ENCODE measurements around the gene ITPR3. TPM values are rescaled to one million over a fixed set of nuclear protein-coding genes. Genes with fewer than 3 reads are reported as not detected.

ITPR3 gene
- total RNA-seq, 1 donor from 2014 or later, result 17.7 TPM

GRCh38 chr6:33575211-33575610 is 45.9 kb upstream of the ITPR3 start:
- no peak overlapping the region for H3K27ac ChIP-seq (ENCODE audit: low read depth, low read length)
- peaks cover 12% of the 10 kb centered on the region for H3K4me1 ChIP-seq (ENCODE audit: insufficient read depth, low read length)
- no peak for FAIRE-seq
- H3K4me3 ChIP-seq (ENCODE audit: insufficient read depth, low read depth, low read length), result no peak overlapping the region
- H4K20me1 ChIP-seq (ENCODE audit: insufficient read depth, low read length), result peaks cover 31% of the 10 kb centered on the region
- no peaks in the 10 kb centered on the region for H3K27me3 Mint-ChIP-seq (ENCODE audit: low read depth, unreplicated experiment)
- H3K9me3 ChIP-seq (ENCODE audit: insufficient read depth, low read depth, low read length), result no peaks in the 10 kb centered on the region
- TF ChIP-seq EZH2 (IDR thresholded peaks at IDR 0.05; ENCODE audit: insufficient read depth, low read length), result no peak
- no peaks in the 10 kb centered on the region for H3K27me3 ChIP-seq (ENCODE audit: insufficient read depth, low read length)
- no peak overlapping the region for H3K27ac Mint-ChIP-seq (ENCODE audit: unreplicated experiment)
- H3K9me3 Mint-ChIP-seq (ENCODE audit: unreplicated experiment), result no peaks in the 10 kb centered on the region
- no peak overlapping the region for H3K4me2 ChIP-seq (ENCODE audit: low read length)
- H3K36me3 ChIP-seq (ENCODE audit: insufficient read depth, low read length), result peaks cover 22% of the 10 kb centered on the region
- H3K79me2 ChIP-seq (ENCODE audit: insufficient read depth, low read length), result peaks cover 36% of the 10 kb centered on the region
- peaks cover 20% of the 10 kb centered on the region for H3K36me3 Mint-ChIP-seq (ENCODE audit: low read depth, unreplicated experiment)
- H3K4me3 Mint-ChIP-seq (ENCODE audit: unreplicated experiment), result no peak overlapping the region
- peaks cover 17% of the 10 kb centered on the region for H3K4me1 Mint-ChIP-seq (ENCODE audit: low read depth, unreplicated experiment)
- no peak overlapping the region for H2AFZ ChIP-seq (ENCODE audit: low read depth, low read length)
- DNase-seq (ENCODE audit: low read depth), result no peak
- H3K9ac ChIP-seq (ENCODE audit: low read length), result no peak overlapping the region

- Histone ChIP-seq H3K4me2 (ENCODE audit: low read length) (no peak overlapping the region), H3K79me2 (ENCODE audit: insufficient read depth, low read length) (peaks cover 36% of the 10 kb centered on the region), H3K36me3 (ENCODE audit: insufficient read depth, low read length) (peaks cover 22% of the 10 kb centered on the region), H3K9me3 (ENCODE audit: insufficient read depth, low read depth, low read length) (no peaks in the 10 kb centered on the region), H3K27me3 (ENCODE audit: insufficient read depth, low read length) (no peaks in the 10 kb centered on the region), H3K4me1 (ENCODE audit: insufficient read depth, low read length) (peaks cover 10% of the 10 kb centered on the region), H3K4me3 (ENCODE audit: insufficient read depth, low read depth, low read length) (no peak overlapping the region), H3K27ac (ENCODE audit: low read depth, low read length) (no peak overlapping the region), H3K9ac (ENCODE audit: low read length) (no peak overlapping the region), H2AFZ (ENCODE audit: low read depth, low read length) (no peak overlapping the region), H4K20me1 (ENCODE audit: insufficient read depth, low read length) (peaks cover 31% of the 10 kb centered on the region)
- peaks cover 13% of the 10 kb centered on the region for H3K36me3 Mint-ChIP-seq (ENCODE audit: low read depth, unreplicated experiment)
- no peak overlapping the region for H3K4me3 Mint-ChIP-seq (ENCODE audit: unreplicated experiment)
- peak overlapping the region; percentile 66 for H3K27ac Mint-ChIP-seq (ENCODE audit: unreplicated experiment)
- DNase-seq (ENCODE audit: low read depth), result no peak
- TF ChIP-seq CTCF (IDR thresholded peaks at IDR 0.05; ENCODE audit: insufficient read depth, low read depth, low read length), result no peak
- TF ChIP-seq EZH2 (IDR thresholded peaks at IDR 0.05; ENCODE audit: insufficient read depth, low read length), result no peak
- FAIRE-seq, result no peak
- H3K27me3 Mint-ChIP-seq (ENCODE audit: low read depth, unreplicated experiment), result no peaks in the 10 kb centered on the region
- peaks cover 14% of the 10 kb centered on the region for H3K4me1 Mint-ChIP-seq (ENCODE audit: low read depth, unreplicated experiment)
- no peaks in the 10 kb centered on the region for H3K9me3 Mint-ChIP-seq (ENCODE audit: unreplicated experiment)
Observed at GRCh38 chr6:33576668-33577067, 44.5 kb upstream of the ITPR3 start.

- no peak overlapping the region for H3K4me3 ChIP-seq (ENCODE audit: insufficient read depth, low read depth, low read length)
- Mint-ChIP-seq H3K36me3 (ENCODE audit: low read depth, unreplicated experiment) (peaks cover 10% of the 10 kb centered on the region), H3K27ac (ENCODE audit: unreplicated experiment) (peak overlapping the region; percentile 66), H3K4me3 (ENCODE audit: unreplicated experiment) (no peak overlapping the region), H3K4me1 (ENCODE audit: low read depth, unreplicated experiment) (peaks cover 11% of the 10 kb centered on the region), H3K9me3 (ENCODE audit: unreplicated experiment) (no peaks in the 10 kb centered on the region), H3K27me3 (ENCODE audit: low read depth, unreplicated experiment) (no peaks in the 10 kb centered on the region)
- H3K27me3 ChIP-seq (ENCODE audit: insufficient read depth, low read length), result no peaks in the 10 kb centered on the region
- H3K27ac ChIP-seq (ENCODE audit: low read depth, low read length), result no peak overlapping the region
- H4K20me1 ChIP-seq (ENCODE audit: insufficient read depth, low read length), result peaks cover 31% of the 10 kb centered on the region
- H3K4me1 ChIP-seq (ENCODE audit: insufficient read depth, low read length), result peaks cover 9% of the 10 kb centered on the region
- FAIRE-seq (no peak), DNase-seq (ENCODE audit: low read depth) (no peak)
- H3K36me3 ChIP-seq (ENCODE audit: insufficient read depth, low read length), result peaks cover 22% of the 10 kb centered on the region
- H2AFZ ChIP-seq (ENCODE audit: low read depth, low read length), result no peak overlapping the region
- H3K9me3 ChIP-seq (ENCODE audit: insufficient read depth, low read depth, low read length), result no peaks in the 10 kb centered on the region
- H3K79me2 ChIP-seq (ENCODE audit: insufficient read depth, low read length), result peaks cover 36% of the 10 kb centered on the region
- H3K4me2 ChIP-seq (ENCODE audit: low read length), result no peak overlapping the region
- H3K9ac ChIP-seq (ENCODE audit: low read length), result no peak overlapping the region
- TF ChIP-seq EZH2 (IDR thresholded peaks at IDR 0.05; ENCODE audit: insufficient read depth, low read length), result no peak
- no peak for TF ChIP-seq CTCF (IDR thresholded peaks at IDR 0.05; ENCODE audit: insufficient read depth, low read depth, low read length)
Observed at GRCh38 chr6:33577106-33577535, 44.0 kb upstream of the ITPR3 start.
